ENCODE measurements around the gene ENOX1.

The ENOX1 gene

GRCh38 chr13:43356567-43356966, 430.2 kb downstream of the ENOX1 start:
- no peak for ATAC-seq
- TF ChIP-seq ZNF565 (CRISPR knock-in tag; conservative IDR thresholded peaks at IDR 0.05; ENCODE audit: low read depth) (no peak), PPARA (CRISPR knock-in tag; IDR thresholded peaks at IDR 0.05; ENCODE audit: borderline replicate concordance) (no peak), CSRNP3 (CRISPR knock-in tag; IDR thresholded peaks at IDR 0.05) (no peak), CREB5 (CRISPR knock-in tag; IDR thresholded peaks at IDR 0.05; ENCODE audit: low read depth) (no peak), CSDC2 (CRISPR knock-in tag; IDR thresholded peaks at IDR 0.05) (no peak), ISL1 (CRISPR knock-in tag; IDR thresholded peaks at IDR 0.05) (no peak), PATZ1 (CRISPR knock-in tag; IDR thresholded peaks at IDR 0.05; ENCODE audit: borderline replicate concordance) (no peak), GLIS3 (CRISPR knock-in tag; IDR thresholded peaks at IDR 0.05) (no peak), TSHZ2 (CRISPR knock-in tag; IDR thresholded peaks at IDR 0.05) (no peak), TOX (CRISPR knock-in tag; IDR thresholded peaks at IDR 0.05; ENCODE audit: borderline replicate concordance) (no peak), BACH2 (CRISPR knock-in tag; IDR thresholded peaks at IDR 0.05; ENCODE audit: borderline replicate concordance) (no peak), ZC3H10 (CRISPR knock-in tag; IDR thresholded peaks at IDR 0.05) (no peak), ZNF70 (CRISPR knock-in tag; IDR thresholded peaks at IDR 0.05) (no peak), ZFP3 (CRISPR knock-in tag; IDR thresholded peaks at IDR 0.05) (no peak), SNAI2 (CRISPR knock-in tag; IDR thresholded peaks at IDR 0.05) (no peak)

- ATAC-seq, result no peak
- no peak for TF ChIP-seq ZNF70 (CRISPR knock-in tag; IDR thresholded peaks at IDR 0.05)
- TF ChIP-seq TSHZ2 (CRISPR knock-in tag; IDR thresholded peaks at IDR 0.05), result no peak
- TF ChIP-seq ZNF8 (CRISPR knock-in tag; IDR thresholded peaks at IDR 0.05), result no peak
- TF ChIP-seq PPARA (CRISPR knock-in tag; IDR thresholded peaks at IDR 0.05; ENCODE audit: borderline replicate concordance), result no peak
- TF ChIP-seq SNAI2 (CRISPR knock-in tag; IDR thresholded peaks at IDR 0.05), result no peak
- TF ChIP-seq ESRRG (CRISPR knock-in tag; IDR thresholded peaks at IDR 0.05), result no peak
- no peak for TF ChIP-seq TCF4 (CRISPR knock-in tag; IDR thresholded peaks at IDR 0.05; ENCODE audit: borderline replicate concordance)
- TF ChIP-seq GLIS3 (CRISPR knock-in tag; IDR thresholded peaks at IDR 0.05), result no peak
- TF ChIP-seq OSR1 (CRISPR knock-in tag; IDR thresholded peaks at IDR 0.05), result no peak
- TF ChIP-seq ISL1 (CRISPR knock-in tag; IDR thresholded peaks at IDR 0.05), result no peak
- no peak for TF ChIP-seq ZFP30 (CRISPR knock-in tag; IDR thresholded peaks at IDR 0.05)
- no peak for TF ChIP-seq ZFP3 (CRISPR knock-in tag; IDR thresholded peaks at IDR 0.05)
- TF ChIP-seq ZNF565 (CRISPR knock-in tag; conservative IDR thresholded peaks at IDR 0.05; ENCODE audit: low read depth), result no peak
- TF ChIP-seq CSDC2 (CRISPR knock-in tag; IDR thresholded peaks at IDR 0.05), result no peak
- no peak for TF ChIP-seq POU6F1 (CRISPR knock-in tag; IDR thresholded peaks at IDR 0.05; ENCODE audit: borderline replicate concordance, low read depth)
Observed at GRCh38 chr13:43355774-43356173, 431.0 kb downstream of the ENOX1 start.
